Endothelial cell of umbilical vein (primary cell): ENCODE data around the gene DENND1A.

Experiments
- POLR2A ChIP-seq: IDR thresholded peaks from 2 replicates; pipeline ENCODE4 v1.6.1; 2012; ENCODE audit warnings: low read depth, mild to moderate bottlenecking, control low read depth, low read length
- TF ChIP-seq, protein P1 (sequence below), 2 donors: IDR thresholded peaks; 1 replicate in 1 of 2; 2 replicates in 1 of 2; pipeline ENCODE4 v1.5.1; 2011; ENCODE audit warnings: low read length in 2 of 2, mild to moderate bottlenecking in 2 of 2, moderate library complexity in 2 of 2, control low read depth in 1 of 2, inconsistent platforms in 1 of 2, low read depth in 1 of 2; ENCODE audit not compliant: insufficient read depth in 1 of 2; ENCODE audit errors: extremely low read depth in 1 of 2

DNA sequence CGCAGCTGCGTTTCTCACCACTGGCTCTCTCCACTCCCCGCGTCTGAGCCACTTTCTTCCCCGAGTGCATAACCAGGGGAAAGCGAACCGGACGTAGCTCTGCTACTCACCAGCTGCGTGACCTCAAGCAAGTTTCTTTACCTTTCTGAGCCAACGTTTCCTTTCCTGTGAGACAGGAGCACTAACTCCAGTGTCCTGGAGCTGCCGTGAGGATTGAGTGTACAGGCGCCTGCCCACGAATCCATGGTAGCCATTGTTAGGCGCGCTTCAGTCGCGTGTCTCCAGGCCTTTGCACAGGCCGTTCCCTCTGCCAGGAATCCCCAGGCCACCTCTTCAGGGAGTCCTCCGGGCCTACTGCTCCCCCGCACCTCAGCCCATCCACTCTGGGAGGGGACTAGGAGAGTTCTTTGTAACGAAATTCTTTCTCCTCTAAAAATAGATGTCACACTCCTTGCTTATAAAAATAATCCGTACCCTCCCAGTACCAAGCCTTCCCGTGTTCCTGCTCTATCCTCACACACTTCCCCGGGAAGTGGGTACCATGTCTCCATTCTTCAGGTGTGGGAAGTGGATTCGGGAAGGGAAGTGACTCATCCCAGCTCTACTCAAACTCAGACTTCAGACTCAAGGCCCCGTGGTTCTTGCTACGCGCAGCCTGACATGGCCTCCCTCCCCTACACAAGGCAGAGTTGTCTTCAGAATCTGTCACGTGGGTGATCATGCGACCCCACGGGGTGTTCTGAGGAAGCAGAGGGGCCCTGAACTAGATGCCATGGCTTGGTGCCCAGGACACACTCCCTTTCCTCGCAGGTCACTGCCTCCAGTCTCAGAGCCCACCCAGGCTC, 590.0 kb downstream of the DENND1A start:
- TF ChIP-seq POLR2A = no peak
- TF ChIP-seq, protein P1, sequence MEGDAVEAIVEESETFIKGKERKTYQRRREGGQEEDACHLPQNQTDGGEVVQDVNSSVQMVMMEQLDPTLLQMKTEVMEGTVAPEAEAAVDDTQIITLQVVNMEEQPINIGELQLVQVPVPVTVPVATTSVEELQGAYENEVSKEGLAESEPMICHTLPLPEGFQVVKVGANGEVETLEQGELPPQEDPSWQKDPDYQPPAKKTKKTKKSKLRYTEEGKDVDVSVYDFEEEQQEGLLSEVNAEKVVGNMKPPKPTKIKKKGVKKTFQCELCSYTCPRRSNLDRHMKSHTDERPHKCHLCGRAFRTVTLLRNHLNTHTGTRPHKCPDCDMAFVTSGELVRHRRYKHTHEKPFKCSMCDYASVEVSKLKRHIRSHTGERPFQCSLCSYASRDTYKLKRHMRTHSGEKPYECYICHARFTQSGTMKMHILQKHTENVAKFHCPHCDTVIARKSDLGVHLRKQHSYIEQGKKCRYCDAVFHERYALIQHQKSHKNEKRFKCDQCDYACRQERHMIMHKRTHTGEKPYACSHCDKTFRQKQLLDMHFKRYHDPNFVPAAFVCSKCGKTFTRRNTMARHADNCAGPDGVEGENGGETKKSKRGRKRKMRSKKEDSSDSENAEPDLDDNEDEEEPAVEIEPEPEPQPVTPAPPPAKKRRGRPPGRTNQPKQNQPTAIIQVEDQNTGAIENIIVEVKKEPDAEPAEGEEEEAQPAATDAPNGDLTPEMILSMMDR (IDR thresholded peaks at IDR 0.05; ENCODE audit: extremely low read depth in 1 of 2, insufficient read depth in 1 of 2, low read depth in 1 of 2, low read length in 2 of 2) = no peak
